HepG2 (cell line): ENCODE measurements around the gene SOCS1. TPM values are rescaled to one million over a fixed set of nuclear protein-coding genes. Genes with fewer than 3 reads are reported as not detected.

Experiments used
- AHDC1 ChIP-seq: sonication (generic); formaldehyde crosslinking; IDR thresholded peaks from 2 replicates; pipeline ENCODE4 v1.5.1; 2020; ENCODE audit warnings: mild to moderate bottlenecking, missing genetic modification reagents, borderline replicate concordance
- IKZF4 ChIP-seq: sonication (generic); formaldehyde crosslinking; IDR thresholded peaks from 2 replicates; pipeline ENCODE4 v1.5.1; 2020; ENCODE audit warnings: borderline replicate concordance, mild to moderate bottlenecking, low read depth, missing genetic modification reagents; ENCODE audit errors: not compliant biosample characterization
- KAT7 ChIP-seq: IDR thresholded peaks from 2 replicates; pipeline ENCODE4 v1.6.1; 2018; ENCODE audit warnings: borderline replicate concordance, missing compliant biosample characterization
- NFE2 ChIP-seq: sonication (generic); formaldehyde crosslinking; IDR thresholded peaks from 2 replicates; pipeline ENCODE4 v1.4.0; 2020; ENCODE audit warnings: missing genetic modification reagents
- SKI ChIP-seq: fragments of 450-650 bp; IDR thresholded peaks from one replicate; pipeline ENCODE4 v1.6.1; 2018; ENCODE audit warnings: mild to moderate bottlenecking; ENCODE audit not compliant: partially characterized antibody
- SRSF4 ChIP-seq: fragments of 200-400 bp; formaldehyde crosslinking; IDR thresholded peaks from one replicate; pipeline ENCODE4 v1.6.1; 2018; ENCODE audit warnings: mild to moderate bottlenecking, low read depth, low read length, moderate library complexity; ENCODE audit not compliant: poor library complexity, severe bottlenecking
- TBX2 ChIP-seq: sonication (generic); formaldehyde crosslinking; IDR thresholded peaks from 2 replicates; pipeline ENCODE4 v1.5.0; 2020; ENCODE audit warnings: missing genetic modification reagents, mild to moderate bottlenecking, borderline replicate concordance
- ZBTB38 ChIP-seq: sonication (generic); formaldehyde crosslinking; IDR thresholded peaks from 2 replicates; pipeline ENCODE4 v1.5.1; 2020; ENCODE audit warnings: mild to moderate bottlenecking, missing genetic modification reagents
- ZFP41 ChIP-seq: sonication (generic); formaldehyde crosslinking; IDR thresholded peaks from 2 replicates; pipeline ENCODE4 v1.4.0; 2020; ENCODE audit warnings: mild to moderate bottlenecking, missing genetic modification reagents, borderline replicate concordance
- ZFP82 ChIP-seq: sonication (generic); formaldehyde crosslinking; IDR thresholded peaks from 2 replicates; pipeline ENCODE4 v1.5.1; 2020; ENCODE audit warnings: mild to moderate bottlenecking, missing genetic modification reagents, borderline replicate concordance
- ZFP91 ChIP-seq: sonication (generic); formaldehyde crosslinking; IDR thresholded peaks from 2 replicates; pipeline ENCODE4 v1.9.0; 2022; ENCODE audit warnings: missing genetic modification reagents, mild to moderate bottlenecking, borderline replicate concordance
- ZFYVE20 ChIP-seq: sonication (generic); formaldehyde crosslinking; IDR thresholded peaks from 2 replicates; pipeline ENCODE4 v1.8.0; 2023; ENCODE audit warnings: low read depth, mild to moderate bottlenecking, moderate library complexity, missing genetic modification reagents, borderline replicate concordance
- ZNF276 ChIP-seq: sonication (generic); formaldehyde crosslinking; IDR thresholded peaks from 2 replicates; pipeline ENCODE4 v1.4.0; 2020; ENCODE audit warnings: mild to moderate bottlenecking, low read depth, missing genetic modification reagents
- ZNF446 ChIP-seq: sonication (generic); formaldehyde crosslinking; IDR thresholded peaks from 2 replicates; pipeline ENCODE4 v1.5.0; 2020; ENCODE audit warnings: mild to moderate bottlenecking, missing genetic modification reagents
- ZXDC ChIP-seq: sonication (generic); formaldehyde crosslinking; IDR thresholded peaks from 2 replicates; pipeline ENCODE4 v1.5.0; 2020; ENCODE audit warnings: mild to moderate bottlenecking, missing genetic modification reagents
- polyA plus RNA-seq, 8 experiments: library from polyadenylated mRNA; depleted of rRNA in 3 of 8; stranded (reverse) in 7 of 8; unstranded in 1 of 8; fragments of >200 nt; fragmentation: Illumina TruSeq in 4 of 8; extraction: Trizol in 4 of 8; gene quantifications; 2 replicates each; pipeline versions ENCODE4 v1.2.1 to v1.2.3, GENCODE V29; 2011 to 2016; ENCODE audit warnings: low read depth in 4 of 8, missing spikeins in 1 of 8, mixed read lengths in 1 of 8; ENCODE audit not compliant: insufficient read depth in 1 of 8
- total RNA-seq, 5 experiments: library from RNA; depleted of rRNA; stranded (reverse); fragments of >200 nt; fragmentation: Illumina TruSeq; extraction: Trizol; gene quantifications; 2 replicates each; pipeline ENCODE4 v1.2.3, GENCODE V29; 2016; ENCODE audit warnings: low read depth in 1 of 5

Gene SOCS1
- total and polyA plus RNA-seq, 2 of the 13 experiments (the other 11 are each of a cell fraction or from before 2014, with no cell fraction given) = 5.3 to 6.3 TPM

- TF ChIP-seq ZNF276 (CRISPR knock-in tag) (no peak; the same call in 1 of the 2 replicates), ZNF446 (CRISPR knock-in tag) (peak; percentile 31; the same call in 1 of the 2 replicates), SRSF4 (peak; percentile 37), TBX2 (CRISPR knock-in tag) (no peak; the same call in 1 of the 2 replicates), ZFYVE20 (no peak), ZFP91 (CRISPR knock-in tag) (0 out of 2 replicates have a peak, but pooled peaks have one; percentile 49), NFE2 (CRISPR knock-in tag) (no peak), ZFP41 (CRISPR knock-in tag) (no peak), ZXDC (CRISPR knock-in tag) (no peak), SKI (no peak), ZBTB38 (CRISPR knock-in tag) (peak; percentile 97), ZFP82 (CRISPR knock-in tag) (no peak), KAT7 (peak; percentile 93; the same call in 1 of the 2 replicates), IKZF4 (CRISPR knock-in tag) (no peak), AHDC1 (CRISPR knock-in tag) (no peak)
Observed at GRCh38 chr16:11254913-11255736, 879 bp downstream of the SOCS1 start (continued).
